ENCODE data around the gene SPIRE2.
A peak's percentile ranks its signal among the peaks of the same experiment; 100 is the strongest.

SPIRE2 gene

GRCh38 chr16:89842471-89843408 is 14.5 kb downstream of the SPIRE2 start:
- DNase-seq = no peak

- no peak for DNase-seq
Measured at GRCh38 chr16:89843409-89844350, 15.4 kb downstream of the SPIRE2 start.

GRCh38 chr16:89844739-89845339 is 16.6 kb downstream of the SPIRE2 start:
- no peak for DNase-seq

GRCh38 chr16:89845417-89845816 is 17.1 kb downstream of the SPIRE2 start:
- DNase-seq = no peak

DNA sequence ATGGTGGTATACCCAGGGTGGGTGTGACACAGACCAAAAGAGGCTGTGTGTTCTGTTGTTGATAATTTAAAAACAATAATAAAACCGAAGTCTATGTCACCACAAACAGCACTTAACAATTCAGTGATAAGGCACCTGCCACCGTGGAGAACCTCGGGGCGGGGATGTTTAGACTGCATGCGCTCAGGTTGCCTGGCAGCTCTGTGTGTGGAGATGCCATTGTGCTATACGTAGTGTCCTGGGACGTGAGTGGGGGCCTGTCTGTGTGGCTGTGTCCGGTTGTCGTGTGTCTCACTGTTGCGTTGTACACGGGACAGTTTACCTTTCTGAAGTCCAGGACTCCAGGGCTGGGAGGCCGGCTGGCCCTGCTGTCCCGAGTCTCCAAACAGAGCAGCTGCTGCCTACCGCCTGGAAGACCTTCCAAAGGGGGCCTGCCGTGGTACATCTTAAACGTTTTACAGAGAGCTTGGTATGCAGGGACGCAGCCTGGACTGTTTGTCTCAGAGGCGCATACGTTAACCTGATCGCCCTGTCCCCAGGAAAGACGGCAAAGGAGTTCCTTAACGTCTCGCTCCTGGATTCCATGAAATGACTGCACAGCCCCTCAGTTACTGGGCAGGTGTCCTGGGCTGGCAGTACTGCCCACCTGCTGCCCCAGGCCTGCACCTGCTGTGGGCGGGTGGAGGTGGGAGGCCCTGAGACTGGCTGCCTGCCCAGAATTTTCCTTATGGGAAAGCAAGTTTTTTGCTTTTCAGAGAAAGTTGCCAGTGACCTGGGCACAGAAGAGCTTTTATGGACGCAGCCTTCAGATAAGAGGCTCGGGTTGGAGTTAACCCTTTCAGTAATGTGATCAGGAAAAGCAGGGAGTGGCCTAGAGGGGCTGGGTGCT is 19.0 kb downstream of the SPIRE2 start:
- DNase-seq = no peak

DNA sequence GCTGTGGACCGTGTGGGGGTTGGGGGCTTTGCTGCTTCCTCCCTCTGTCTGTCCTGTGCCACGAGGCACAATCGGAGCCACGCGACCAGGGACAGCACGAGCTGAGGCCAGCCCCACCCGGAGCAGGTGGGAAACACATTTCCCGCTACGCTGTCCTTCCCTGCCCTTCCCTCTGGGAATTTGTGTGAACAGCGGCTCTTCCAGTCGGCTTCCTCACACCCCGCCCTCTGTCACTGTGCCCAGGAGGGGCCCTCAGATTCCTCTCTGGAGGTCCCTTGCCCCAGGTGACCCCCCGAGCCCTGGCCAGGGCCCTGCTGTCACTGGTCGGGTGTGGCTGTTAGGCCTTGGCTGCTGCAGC is 19.6 kb downstream of the SPIRE2 start:
- no peak for DNase-seq

- DNase-seq = no peak
Measured at GRCh38 chr16:89848974-89849373, 20.7 kb downstream of the SPIRE2 start.

GRCh38 chr16:89853306-89853993 is 25.2 kb downstream of the SPIRE2 start:
- no peak for DNase-seq

DNA sequence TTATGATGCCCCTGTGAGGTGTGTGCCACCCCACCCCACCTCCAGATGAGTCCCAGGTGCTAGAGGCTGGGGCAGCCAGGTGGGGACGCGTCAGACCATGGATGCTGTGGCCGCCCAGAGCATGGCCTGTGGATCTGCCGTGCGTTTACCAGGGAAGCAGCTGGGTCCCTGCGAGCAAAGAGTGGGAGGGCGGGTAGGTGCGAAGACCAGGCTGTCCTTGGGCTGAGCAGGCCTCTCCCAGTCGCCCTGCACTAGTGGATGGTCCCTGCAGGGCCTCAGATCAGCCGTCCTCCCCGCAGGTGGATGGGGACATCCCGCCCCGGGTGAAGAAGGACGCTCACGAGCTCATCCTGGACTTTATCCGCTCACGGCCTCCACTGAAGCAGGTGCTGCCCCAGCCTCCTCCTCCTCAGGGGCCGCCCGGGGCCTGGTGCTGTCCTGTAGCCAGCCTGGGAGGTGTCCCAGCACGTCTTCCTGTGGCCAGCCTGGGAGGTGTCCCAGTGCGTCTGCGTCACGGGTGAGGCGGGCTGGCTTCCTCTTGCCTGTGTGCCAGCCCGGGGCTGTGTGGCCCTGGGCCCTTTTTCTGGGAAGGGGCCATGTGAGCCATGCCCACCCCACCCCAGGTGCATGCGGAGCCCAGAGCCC is 27.1 kb downstream of the SPIRE2 start:
- no peak for DNase-seq

- no peak for DNase-seq
Measured at GRCh38 chr16:89855986-89856385, 27.7 kb downstream of the SPIRE2 start.

DNA sequence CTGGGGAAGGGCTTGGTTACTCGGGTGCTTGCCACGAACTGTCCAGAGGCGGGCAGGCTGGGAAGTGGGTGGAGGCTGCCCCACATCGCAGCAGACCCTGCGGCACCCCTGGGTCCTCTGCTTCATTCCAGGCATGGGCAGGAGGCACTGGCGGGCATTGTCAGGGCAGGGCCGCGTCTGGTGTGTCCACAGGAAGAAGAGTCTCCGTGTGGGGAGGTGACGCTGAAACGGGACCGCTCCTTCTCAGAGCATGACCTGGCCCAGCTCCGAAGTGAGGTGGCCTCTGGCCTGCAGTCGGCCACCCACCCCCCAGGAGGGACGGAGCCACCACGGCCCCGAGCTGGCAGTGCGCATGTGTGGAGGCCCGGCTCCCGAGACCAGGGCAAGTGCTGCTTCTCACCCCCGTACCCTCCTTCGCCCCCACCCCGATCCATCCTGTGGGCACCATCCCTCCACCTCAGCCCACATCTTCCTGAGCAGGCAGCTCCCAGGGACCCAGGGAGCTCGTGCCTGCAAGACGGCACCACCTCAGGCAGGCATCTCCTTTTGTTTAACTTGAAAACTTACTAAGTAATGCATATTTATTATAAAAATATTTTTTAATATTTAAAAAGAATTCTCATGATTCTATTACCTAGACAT is 30.8 kb downstream of the SPIRE2 start:
- no peak for DNase-seq

DNA sequence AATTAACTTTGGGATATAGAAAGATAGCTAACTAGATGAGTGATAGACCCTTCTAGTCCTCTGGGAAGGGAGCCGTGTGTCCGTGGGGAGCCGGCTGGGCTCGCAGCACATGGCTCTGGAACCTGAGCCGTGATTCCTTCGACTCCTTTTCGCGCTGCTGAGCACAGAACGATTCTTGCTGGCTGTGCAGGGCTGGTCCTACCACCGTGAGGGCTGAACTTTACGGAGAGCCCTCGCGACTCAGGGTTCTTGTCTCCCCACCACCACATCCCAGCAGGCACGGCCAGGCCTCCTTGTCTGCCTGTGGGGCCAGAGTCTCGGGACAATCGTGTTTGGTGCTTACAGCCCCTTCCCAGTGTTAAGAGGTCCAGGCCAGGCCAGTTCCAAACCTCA is 31.3 kb downstream of the SPIRE2 start:
- no peak for DNase-seq

DNA sequence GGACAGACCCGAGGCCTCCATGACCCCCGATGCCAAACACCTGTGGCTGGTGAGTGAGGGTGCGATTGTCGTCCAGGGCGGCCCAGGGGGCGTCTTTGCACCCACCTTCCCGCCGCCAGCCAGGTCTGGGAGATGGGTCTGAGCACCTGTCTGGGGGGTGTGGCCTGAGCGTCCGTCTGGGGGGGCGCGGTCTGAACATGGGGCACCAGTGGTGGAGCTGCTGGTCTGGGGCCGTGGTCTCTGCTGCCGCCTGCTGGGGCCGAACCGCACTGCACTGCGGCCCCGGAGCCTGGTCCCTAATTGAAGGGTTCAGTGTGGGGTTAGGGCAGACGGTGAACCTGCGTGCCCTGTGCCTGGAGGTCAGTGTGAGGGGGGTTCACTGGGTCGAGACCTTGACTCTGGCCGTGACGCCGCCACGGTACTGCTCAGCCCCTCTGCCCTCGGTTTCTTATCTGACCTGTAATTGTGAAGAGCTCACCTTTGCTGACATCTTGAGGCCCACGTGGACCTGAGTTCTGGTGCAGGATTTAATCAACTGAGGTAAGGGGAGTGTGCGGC is 32.6 kb downstream of the SPIRE2 start:
- DNase-seq = peak; percentile 79

GRCh38 chr16:89861648-89862047 is 33.4 kb downstream of the SPIRE2 start:
- DNase-seq = no peak

DNA sequence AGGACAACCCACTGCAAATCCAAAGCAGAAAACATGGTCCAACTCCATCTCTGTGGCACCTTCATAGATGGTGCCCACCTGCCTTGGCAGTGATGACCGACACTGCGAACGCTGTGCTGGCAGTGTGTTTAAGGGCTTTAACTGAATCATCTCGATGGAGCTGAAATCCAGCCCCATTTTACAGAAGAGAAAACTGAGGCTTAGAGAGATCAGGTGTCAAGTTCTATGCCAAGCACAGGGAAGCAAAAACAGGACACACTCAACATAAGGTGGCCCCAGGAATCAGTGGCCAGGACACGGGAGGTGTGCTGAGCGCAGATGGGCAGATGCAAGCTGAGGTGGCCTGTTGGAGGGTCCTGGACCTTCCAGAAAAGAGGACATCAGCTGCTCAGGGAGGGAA is 34.5 kb downstream of the SPIRE2 start:
- DNase-seq = no peak

DNA sequence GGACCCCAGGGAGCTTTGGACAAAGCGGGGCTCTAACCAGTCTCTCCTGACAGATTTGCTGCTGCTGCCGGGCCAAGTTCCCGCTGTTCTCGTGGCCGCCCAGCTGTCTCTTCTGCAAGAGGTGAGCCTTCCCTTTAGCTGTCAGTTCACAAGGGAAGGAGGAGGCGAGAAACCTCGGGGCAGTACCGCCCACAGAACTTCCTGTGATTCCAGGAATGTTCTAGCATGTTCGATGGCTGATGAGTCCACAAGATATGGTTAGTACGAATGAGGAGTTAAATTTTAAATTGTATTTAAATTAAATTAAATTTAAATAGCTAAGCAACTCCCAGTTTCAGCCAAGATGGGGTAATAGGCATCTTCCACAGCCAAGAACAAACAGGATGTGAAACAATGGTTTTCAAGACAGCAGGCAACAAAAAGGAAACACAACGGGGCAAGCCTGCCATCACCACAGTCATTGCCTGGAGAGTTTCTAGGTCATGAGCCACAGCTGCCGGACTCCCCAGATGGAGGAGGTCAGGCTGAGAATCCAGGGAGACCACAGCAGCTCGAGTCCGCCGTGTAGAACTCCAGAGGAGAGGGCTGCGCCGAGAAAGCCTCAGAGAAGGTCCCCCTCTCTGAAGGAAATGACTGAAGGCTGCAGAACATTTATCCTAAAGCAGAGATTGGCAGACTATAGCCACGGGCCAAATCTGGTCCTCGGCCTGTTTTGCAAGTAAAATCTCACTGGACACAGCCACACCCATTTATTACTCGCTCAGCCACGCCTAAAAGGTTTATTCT is 35.7 kb downstream of the SPIRE2 start:
- peak; percentile 60 for DNase-seq

GRCh38 chr16:89864527-89864820 is 36.2 kb downstream of the SPIRE2 start:
- DNase-seq = peak; percentile 51

DNA sequence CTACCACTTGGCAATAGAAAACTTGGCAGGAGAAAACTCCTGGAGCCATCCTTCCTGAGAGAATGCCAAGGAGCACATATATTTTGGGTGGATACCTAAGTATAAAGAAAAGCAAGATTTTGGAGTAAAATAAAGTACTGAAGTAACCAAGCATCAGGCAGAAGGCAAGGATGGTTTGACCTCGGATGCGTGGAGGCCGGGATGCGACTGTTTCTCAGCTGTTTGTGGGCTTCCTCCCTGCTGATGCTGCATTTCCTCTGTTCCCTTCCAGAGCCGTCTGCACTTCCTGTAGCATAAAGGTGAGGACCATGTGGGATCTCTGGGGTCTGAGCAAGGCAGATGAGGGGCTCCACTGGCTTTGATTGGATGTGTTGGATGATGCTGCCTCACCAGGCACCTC is 39.6 kb downstream of the SPIRE2 start:
- DNase-seq = no peak

GRCh38 chr16:89869911-89870310 is 41.6 kb downstream of the SPIRE2 start:
- DNase-seq = no peak

- no peak for DNase-seq
Measured at GRCh38 chr16:89870440-89870839, 42.2 kb downstream of the SPIRE2 start.

Data from activated CD4-positive, alpha-beta T cell treated with anti-CD3 and anti-CD28 coated beads, Interleukin-2, amount 50 U/mL, for 16 hours (primary cell).